H1 (cell line): Measurements from ENCODE around the gene GABRG3. TPM values are rescaled to one million over a fixed set of nuclear protein-coding genes. Genes with fewer than 3 reads are reported as not detected.

Source experiments
- CTCF ChIA-PET: fragments of 300-600 bp; sonication (Branson Sonifier 250); formaldehyde crosslinking; loops from one replicate; lab custom pipeline; 2021; ENCODE audit not compliant: partially characterized antibody; lab: Charles Lee
- POLR2A ChIA-PET: fragments of 300-600 bp; sonication (Branson Sonifier 250); formaldehyde crosslinking; loops from one replicate; lab custom pipeline; 2021; ENCODE audit warnings: inconsistent platforms; ENCODE audit not compliant: partially characterized antibody; lab: Charles Lee
- DNase-seq, 2 experiments: peaks; one replicate each; pipeline versions ENCODE4 v3.0.0 to v3.0.0-alpha.2; 2010 to 2022; ENCODE audit warnings: low spot score in 2 of 2, low read depth in 1 of 2, mixed read lengths in 1 of 2
- FAIRE-seq: peaks from 2 replicates; lab custom pipeline; 2011; peaks lifted over from hg19 to GRCh38; lab: Jason Lieb, UNC
- H2AFZ ChIP-seq: 2 replicates; pipeline ENCODE4 v1.8.1; 2012; ENCODE audit warnings: low read length, inconsistent platforms
- H2AK5ac ChIP-seq: 2 replicates; pipeline ENCODE4 v1.6.1; 2013; ENCODE audit warnings: low read depth, low read length
- H2BK120ac ChIP-seq: replicated peaks from 2 replicates; pipeline ENCODE3; 2013; ENCODE audit warnings: low read depth, low read length, inconsistent platforms
- H2BK12ac ChIP-seq: 2 replicates; pipeline ENCODE4 v1.6.1; 2013; ENCODE audit warnings: low read depth, low read length
- H2BK15ac ChIP-seq: 2 replicates; pipeline ENCODE4 v1.6.1; 2013; ENCODE audit warnings: low read length
- H2BK20ac ChIP-seq: 2 replicates; pipeline ENCODE4 v1.6.1; 2013; ENCODE audit warnings: low read length
- H2BK5ac ChIP-seq: 2 replicates; pipeline ENCODE4 v1.6.1; 2013; ENCODE audit warnings: low read depth, low read length
- H3K14ac ChIP-seq: 2 replicates; pipeline ENCODE4 v1.6.1; 2013; ENCODE audit warnings: inconsistent platforms; ENCODE audit not compliant: insufficient read length
- H3K18ac ChIP-seq: 2 replicates; pipeline ENCODE4 v1.6.1; 2013; ENCODE audit warnings: low read length; ENCODE audit errors: extremely low read depth
- H3K23ac ChIP-seq: 2 replicates; pipeline ENCODE4 v1.6.1; 2013; ENCODE audit warnings: inconsistent platforms; ENCODE audit not compliant: insufficient read length
- H3K23me2 ChIP-seq: 2 replicates; pipeline ENCODE4 v1.6.1; 2013; ENCODE audit warnings: low read depth, low read length
- H3K27ac ChIP-seq: 2 replicates; pipeline ENCODE4 v1.6.1; 2011; ENCODE audit warnings: low read depth, low read length, inconsistent platforms
- H3K27me3 ChIP-seq, 4 experiments: replicated peaks in 1 of 4; 1 replicate in 1 of 4; 2 replicates in 3 of 4; pipeline versions ENCODE4 v1.6.1 to v1.8.1; 2011 to 2013; ENCODE audit warnings: low read length in 3 of 4, mild to moderate bottlenecking in 3 of 4, inconsistent platforms in 2 of 4, mixed read lengths in 2 of 4, moderate library complexity in 1 of 4; ENCODE audit not compliant: control insufficient read depth in 3 of 4, insufficient read depth in 3 of 4; ENCODE audit errors: extremely low read depth in 1 of 4
- H3K36me3 ChIP-seq, 4 experiments: 2 replicates each; pipeline versions ENCODE4 v1.6.1 to v1.8.1; 2011 to 2013; ENCODE audit warnings: mild to moderate bottlenecking in 4 of 4, low read length in 3 of 4, moderate library complexity in 2 of 4, control low read depth in 1 of 4, inconsistent platforms in 1 of 4; ENCODE audit not compliant: insufficient read depth in 4 of 4, control insufficient read depth in 2 of 4
- H3K4ac ChIP-seq: replicated peaks from 2 replicates; pipeline ENCODE3; 2013; ENCODE audit warnings: low read length, low read depth, mixed read lengths, inconsistent platforms; ENCODE audit not compliant: insufficient read length
- H3K4me1 ChIP-seq, 4 experiments: replicated peaks in 1 of 4; 1 replicate in 1 of 4; 2 replicates in 3 of 4; pipeline versions ENCODE4 v1.6.1 to v1.8.1; 2011 to 2013; ENCODE audit warnings: low read length in 3 of 4, inconsistent platforms in 2 of 4, mixed read lengths in 1 of 4; ENCODE audit not compliant: insufficient read depth in 4 of 4, control insufficient read depth in 3 of 4
- H3K4me2 ChIP-seq, 2 experiments: 2 replicates each; pipeline versions ENCODE4 v1.6.1 to v1.8.1; 2011 to 2013; ENCODE audit warnings: low read depth in 2 of 2, low read length in 2 of 2, control low read depth in 1 of 2, inconsistent platforms in 1 of 2, mild to moderate bottlenecking in 1 of 2; ENCODE audit not compliant: insufficient read depth in 1 of 2
- H3K4me3 ChIP-seq, 4 experiments: fragments of 200-600, 300-600 bp in 1 of 4; sonication (generic), shearing (Covaris generic), sonication (Bioruptor Twin) in 1 of 4; 2 replicates each; pipeline versions ENCODE4 v1.5.1 to v1.8.1; 2011 to 2016; ENCODE audit warnings: low read length in 4 of 4, low read depth in 3 of 4, control low read depth in 2 of 4, inconsistent platforms in 2 of 4, mild to moderate bottlenecking in 2 of 4, mixed read lengths in 1 of 4, moderate library complexity in 1 of 4; ENCODE audit not compliant: insufficient read depth in 2 of 4; ENCODE audit errors: extremely low read depth in 1 of 4
- H3K56ac ChIP-seq: replicated peaks from 2 replicates; pipeline ENCODE3; 2013; ENCODE audit warnings: low read depth, mild to moderate bottlenecking, mixed read lengths, low read length, inconsistent platforms; ENCODE audit not compliant: insufficient read length
- H3K79me1 ChIP-seq: 2 replicates; pipeline ENCODE4 v1.6.1; 2013; ENCODE audit warnings: low read depth, low read length, control low read depth
- H3K79me2 ChIP-seq, 2 experiments: 2 replicates each; pipeline versions ENCODE4 v1.6.1 to v1.8.1; 2012 to 2013; ENCODE audit warnings: low read length in 2 of 2, mild to moderate bottlenecking in 2 of 2, inconsistent platforms in 1 of 2; ENCODE audit not compliant: insufficient read depth in 2 of 2, control insufficient read depth in 1 of 2
- H3K9ac ChIP-seq, 4 experiments: replicated peaks in 1 of 4; 1 replicate in 1 of 4; 2 replicates in 3 of 4; pipeline versions ENCODE4 v1.6.1 to v1.8.1; 2011 to 2013; ENCODE audit warnings: low read depth in 3 of 4, low read length in 3 of 4, control low read depth in 2 of 4, mild to moderate bottlenecking in 2 of 4, moderate library complexity in 2 of 4, inconsistent platforms in 1 of 4; ENCODE audit errors: extremely low read depth in 1 of 4
- H3K9me3 ChIP-seq, 2 experiments: 2 replicates each; pipeline versions ENCODE4 v1.6.1 to v1.8.1; 2012 to 2013; ENCODE audit warnings: mild to moderate bottlenecking in 2 of 2, moderate library complexity in 2 of 2, control low read depth in 1 of 2, inconsistent platforms in 1 of 2, low read depth in 1 of 2, low read length in 1 of 2, mixed read lengths in 1 of 2; ENCODE audit not compliant: insufficient read depth in 2 of 2
- H4K20me1 ChIP-seq, 2 experiments: replicated peaks in 1 of 2; 2 replicates each; pipeline versions ENCODE3 to v1.8.1; 2011 to 2013; ENCODE audit warnings: inconsistent platforms in 2 of 2, low read length in 2 of 2, mild to moderate bottlenecking in 1 of 2; ENCODE audit not compliant: insufficient read depth in 2 of 2, control insufficient read depth in 1 of 2
- H4K5ac ChIP-seq: 2 replicates; pipeline ENCODE4 v1.6.1; 2013; ENCODE audit warnings: low read length, low read depth, mixed read lengths, inconsistent platforms; ENCODE audit not compliant: insufficient read length
- H4K8ac ChIP-seq: 2 replicates; pipeline ENCODE4 v1.8.0; 2013; ENCODE audit warnings: mild to moderate bottlenecking, moderate library complexity, low read length, inconsistent platforms; ENCODE audit not compliant: insufficient read depth; ENCODE audit errors: extremely low read depth
- H4K91ac ChIP-seq: replicated peaks from 2 replicates; pipeline ENCODE3; 2013; ENCODE audit warnings: low read length, mixed read lengths, inconsistent platforms; ENCODE audit not compliant: insufficient read length
- CTBP2 ChIP-seq: IDR thresholded peaks from 2 replicates; pipeline ENCODE4 v1.7.0; 2011; ENCODE audit warnings: borderline replicate concordance, mild to moderate bottlenecking, moderate library complexity, mixed read lengths, low read length; ENCODE audit not compliant: insufficient read depth, insufficient read length
- HDAC2 ChIP-seq, 2 experiments: fragments of 300-600 bp in 1 of 2; sonication (generic) in 1 of 2; IDR thresholded peaks; 2 replicates each; pipeline ENCODE4 v1.6.1; 2011 to 2012; ENCODE audit warnings: low read depth in 2 of 2, low read length in 2 of 2, mild to moderate bottlenecking in 2 of 2, moderate library complexity in 2 of 2, borderline replicate concordance in 1 of 2, inconsistent platforms in 1 of 2
- RBBP5 ChIP-seq: IDR thresholded peaks from 2 replicates; pipeline ENCODE4 v1.7.1; 2012; ENCODE audit warnings: low read depth, mild to moderate bottlenecking, inconsistent platforms, low read length, moderate library complexity, borderline replicate concordance
- SRF ChIP-seq: IDR thresholded peaks from 2 replicates; pipeline ENCODE4 v1.6.1; 2011; ENCODE audit warnings: mild to moderate bottlenecking, low read depth, low read length, moderate library complexity
- TBP ChIP-seq: IDR thresholded peaks from 2 replicates; pipeline ENCODE4 v1.6.1; 2011; ENCODE audit warnings: low read depth, low read length, improper control_type of control experiment
- TCF12 ChIP-seq: IDR thresholded peaks from 2 replicates; pipeline ENCODE4 v1.6.1; 2011; ENCODE audit warnings: low read depth, mild to moderate bottlenecking, low read length
- polyA plus RNA-seq, 7 experiments: library from polyadenylated mRNA; depleted of rRNA in 3 of 7; stranded (reverse) in 5 of 7; unstranded in 2 of 7; fragments of >200 nt in 5 of 7; fragments of 200-250 nt in 2 of 7; gene quantifications; 1 replicate in 5 of 7; 2 replicates in 1 of 7; 4 replicates in 1 of 7; pipeline versions ENCODE4 v1.2.1 to v1.2.3, GENCODE V29; 2011 to 2013; ENCODE audit warnings: missing spikeins in 2 of 7, mixed read lengths in 2 of 7
- total RNA-seq: library from RNA; stranded (reverse); fragmentation: NEBNext Ultra II Directional; extraction: Animal tissue kit (Norgen Biotek cat#: 25700); gene quantifications from 2 replicates; pipeline ENCODE4 v1.2.1, GENCODE V29; 2021

GABRG3 gene
- total and polyA plus RNA-seq, 2 of the 8 experiments (the other 6 are each of a cell fraction or from before 2014, with no cell fraction given), result 0.17 to 0.80 TPM

- no peak for DNase-seq
- no peak overlapping the region for H2BK15ac ChIP-seq
- H4K20me1 ChIP-seq, result no peaks in the 10 kb centered on the region
- H3K18ac ChIP-seq, result no peak overlapping the region
- no peak overlapping the region for H3K4me3 ChIP-seq
- H3K4me1 ChIP-seq, result peaks cover 0 to 11% (median 5%) of the 10 kb centered on the region in 4 experiments; a peak in 5 of 7 replicates
- H3K23me2 ChIP-seq, result no peaks in the 10 kb centered on the region
- no peaks in the 10 kb centered on the region for H3K9me3 ChIP-seq
- no peak overlapping the region for H2AFZ ChIP-seq
- ChIA-PET CTCF (no interaction called here), POLR2A (no interaction called here)
- no peak overlapping the region for H3K14ac ChIP-seq
- H2BK12ac ChIP-seq, result no peak overlapping the region
- H4K5ac ChIP-seq, result no peak overlapping the region
- no peaks in the 10 kb centered on the region for H3K27me3 ChIP-seq
- H4K8ac ChIP-seq, result no peak overlapping the region
- H3K4me2 ChIP-seq, result no peak overlapping the region
- no peak overlapping the region for H3K9ac ChIP-seq
- no peak overlapping the region for H2BK5ac ChIP-seq
- no peak overlapping the region for H2AK5ac ChIP-seq
- H4K91ac ChIP-seq, result no peak overlapping the region
- H3K23ac ChIP-seq, result no peak overlapping the region
- H3K56ac ChIP-seq, result no peak overlapping the region
- no peak for TF ChIP-seq TCF12
- no peak for TF ChIP-seq TBP
- no peak for TF ChIP-seq HDAC2 (IDR thresholded peaks at IDR 0.05; ENCODE audit: borderline replicate concordance in 1 of 2, low read depth in 2 of 2, low read length in 2 of 2)
- TF ChIP-seq CTBP2, result no peak
- no peak for TF ChIP-seq SRF
- no peak for TF ChIP-seq RBBP5
- TF ChIP-seq, all 59 proteins: peak for 0
- no peaks in the 10 kb centered on the region for H3K79me2 ChIP-seq
- no peak overlapping the region for H3K4ac ChIP-seq
- H3K36me3 ChIP-seq, result no peaks in the 10 kb centered on the region
- no peak overlapping the region for H2BK120ac ChIP-seq
- no peak overlapping the region for H2BK20ac ChIP-seq
- FAIRE-seq, result no peak
- no peak overlapping the region for H3K27ac ChIP-seq
- H3K79me1 ChIP-seq, result no peaks in the 10 kb centered on the region
Measured at GRCh38 chr15:27272427-27272826, 301.4 kb downstream of the GABRG3 start.
